GM18519 (cell line): ENCODE results near the gene TBC1D8.

Experiments used
- ATAC-seq: cut with Tn5 transposase; IDR thresholded peaks from one replicate; pipeline ENCODE4 v1.9.1; 2021; ENCODE audit warnings: mild to moderate bottlenecking, moderate library complexity; ENCODE audit not compliant: unreplicated experiment, low FRiP score

The TBC1D8 gene

DNA sequence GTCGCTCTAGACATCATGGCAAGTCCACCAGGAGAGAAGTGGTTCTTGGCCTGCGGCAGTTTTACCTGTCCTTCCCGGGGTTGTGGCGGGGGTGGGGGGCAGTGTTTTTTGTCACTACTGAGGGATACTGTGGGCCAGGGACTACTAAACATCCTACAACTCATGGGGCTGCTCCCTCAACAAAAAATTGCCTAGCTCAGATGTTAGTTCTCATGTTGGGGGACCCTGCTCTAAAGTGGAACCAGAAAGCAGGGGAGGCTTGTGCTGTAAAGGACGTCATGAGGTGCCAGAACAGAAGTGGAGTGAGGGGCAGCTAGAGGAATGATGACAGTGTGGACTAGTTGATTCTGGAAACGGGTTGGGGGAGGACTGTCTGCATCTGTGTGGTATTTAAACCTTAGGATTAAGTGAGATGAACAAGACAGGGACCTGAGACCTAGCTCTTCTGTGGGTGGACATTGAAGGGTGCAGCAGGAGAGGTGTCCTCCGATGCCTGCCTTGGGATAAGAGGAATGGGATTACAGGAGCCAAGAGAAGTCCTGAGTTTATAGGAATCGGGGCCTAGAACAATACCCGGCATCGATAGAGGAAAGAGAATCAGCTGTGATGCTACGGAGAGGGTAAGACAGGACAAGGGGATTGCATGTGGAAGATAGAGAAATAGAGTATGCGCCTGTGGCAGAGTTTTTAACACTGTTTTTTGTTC is 146.4 kb downstream of the TBC1D8 start:
- no peak for ATAC-seq

DNA sequence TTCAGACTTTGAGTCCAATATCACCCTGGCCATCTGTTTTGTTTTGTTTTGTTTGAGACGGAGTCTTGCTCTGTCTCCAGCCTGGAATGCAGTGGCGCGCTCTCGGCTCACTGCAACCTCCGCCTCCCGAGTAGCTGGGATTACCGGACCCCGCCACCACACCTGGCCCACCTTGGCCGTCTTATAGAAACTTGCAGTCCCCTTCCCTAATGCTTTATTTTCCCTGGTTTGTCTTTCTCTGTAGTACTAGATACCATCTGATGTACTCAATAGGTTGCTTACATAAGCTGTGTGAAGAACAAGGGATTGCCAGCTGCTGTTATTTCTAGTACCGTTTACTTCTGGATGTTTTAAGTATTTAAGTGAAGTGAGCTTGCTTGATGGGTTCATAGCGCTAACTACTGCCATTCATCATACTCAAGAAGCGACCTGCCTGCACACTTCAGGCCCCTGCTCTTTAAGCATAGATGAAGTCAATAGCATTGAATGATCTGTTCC is 147.9 kb downstream of the TBC1D8 start:
- ATAC-seq, result no peak

DNA sequence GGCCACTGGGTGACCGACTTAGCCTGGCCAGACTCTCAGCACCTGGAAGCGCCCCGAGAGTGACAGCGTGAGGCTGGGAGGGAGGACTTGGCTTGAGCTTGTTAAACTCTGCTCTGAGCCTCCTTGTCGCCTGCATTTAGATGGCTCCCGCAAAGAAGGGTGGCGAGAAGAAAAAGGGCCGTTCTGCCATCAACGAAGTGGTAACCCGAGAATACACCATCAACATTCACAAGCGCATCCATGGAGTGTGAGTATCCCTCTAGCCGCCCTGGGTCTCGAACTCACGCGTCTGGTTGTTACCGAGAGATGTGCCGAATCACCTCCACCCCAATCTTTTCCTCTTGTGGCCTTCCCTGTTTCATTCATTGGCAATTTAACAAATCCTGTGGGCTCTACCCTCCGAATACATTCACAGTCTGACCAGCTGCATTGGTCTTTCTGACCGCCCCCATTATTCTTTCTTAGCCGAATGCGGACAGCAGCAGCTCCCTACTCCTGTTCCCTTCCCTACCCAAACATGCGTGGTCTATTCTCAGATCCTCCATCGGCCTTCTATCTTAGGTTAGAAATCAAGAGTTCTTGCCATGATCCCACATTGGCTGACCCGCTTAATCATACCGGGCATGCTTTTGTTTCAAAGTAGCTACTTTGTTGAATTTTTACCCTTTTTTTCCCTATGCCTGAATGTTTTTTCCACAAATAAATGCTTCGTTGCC is 148.5 kb downstream of the TBC1D8 start:
- no peak for ATAC-seq

DNA sequence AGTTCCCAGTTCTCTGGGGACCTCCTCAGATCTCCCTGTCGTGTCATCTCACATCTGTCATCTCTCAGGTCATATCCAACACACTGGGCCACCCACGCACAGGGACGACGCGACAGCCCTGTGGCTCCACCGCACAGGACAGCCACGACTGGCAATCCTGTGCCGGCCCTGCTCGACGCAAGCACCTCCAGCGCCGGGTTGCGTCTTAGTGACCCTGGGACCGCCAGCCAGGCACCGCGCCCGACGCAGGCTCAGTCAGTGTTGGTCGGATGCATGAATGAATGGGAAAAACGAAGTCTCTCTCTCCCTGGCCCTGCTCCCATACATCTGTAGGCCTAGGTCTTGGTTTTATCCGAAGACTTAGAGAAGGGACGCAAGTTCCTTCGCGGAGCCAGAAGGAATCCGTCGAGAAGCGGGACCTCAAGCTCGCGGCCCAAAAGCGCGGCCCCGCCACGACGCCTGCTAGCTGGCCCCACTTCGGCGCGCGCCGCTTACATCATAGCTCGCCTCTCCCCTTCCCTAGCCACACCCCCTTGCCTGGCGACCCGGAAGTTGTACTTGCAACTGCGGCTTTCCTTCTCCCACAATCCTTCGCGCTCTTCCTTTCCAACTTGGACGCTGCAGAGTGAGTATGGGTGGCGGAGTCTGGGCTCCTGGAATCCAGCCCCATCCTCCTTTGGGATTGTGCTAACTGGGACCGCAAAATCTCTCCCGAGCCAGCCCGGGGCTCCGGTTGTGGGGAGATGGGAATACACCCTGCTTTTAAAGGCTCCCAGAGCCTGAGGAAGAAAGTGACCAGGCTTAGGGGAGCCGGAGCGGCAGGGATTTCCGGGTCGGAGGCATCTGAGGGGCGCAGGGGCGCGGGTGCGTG is 149.3 kb downstream of the TBC1D8 start, which contains the start of gene RPL31:
TSS of gene RPL31 (plus strand) at position 599 of the 871 bp plus-strand sequence. CDS start 413 bp downstream, outside the sequence.
- ATAC-seq, result peak; percentile 84

DNA sequence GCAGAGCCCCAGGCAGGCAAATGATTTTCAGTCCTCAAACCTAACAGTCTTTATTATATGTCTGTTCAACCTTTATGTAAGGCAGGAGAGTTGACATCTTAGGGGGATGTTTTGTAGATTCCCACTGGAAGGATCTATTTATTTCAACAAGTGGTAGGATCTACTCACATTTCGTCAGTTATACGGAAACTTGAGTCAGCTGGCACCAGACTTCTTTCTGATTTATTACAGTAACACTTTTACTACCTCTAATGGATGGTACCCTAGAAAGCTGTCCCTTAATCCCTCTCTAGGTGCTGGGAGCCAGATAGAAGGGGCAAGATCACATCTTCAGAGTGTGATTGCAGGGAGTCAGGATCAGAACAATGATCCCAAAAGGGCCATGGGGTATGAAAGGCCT is 151.2 kb downstream of the TBC1D8 start:
- no peak for ATAC-seq

DNA sequence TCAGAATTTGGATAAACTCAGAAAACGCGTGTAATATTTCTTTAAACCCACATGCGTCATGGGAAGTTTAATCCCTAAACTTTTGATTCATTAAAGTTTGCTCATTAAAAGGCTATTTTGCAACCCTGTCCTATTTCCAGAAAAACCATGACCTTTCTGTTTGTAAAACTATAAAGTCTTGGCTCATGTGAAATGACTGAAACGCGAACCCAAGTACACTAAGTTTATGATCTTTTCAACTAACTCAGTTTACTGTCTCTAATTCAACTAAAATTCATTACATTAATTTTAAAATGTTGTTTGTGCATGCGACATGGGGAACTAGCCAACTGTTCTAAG is 153.0 kb downstream of the TBC1D8 start:
- ATAC-seq, result no peak

DNA sequence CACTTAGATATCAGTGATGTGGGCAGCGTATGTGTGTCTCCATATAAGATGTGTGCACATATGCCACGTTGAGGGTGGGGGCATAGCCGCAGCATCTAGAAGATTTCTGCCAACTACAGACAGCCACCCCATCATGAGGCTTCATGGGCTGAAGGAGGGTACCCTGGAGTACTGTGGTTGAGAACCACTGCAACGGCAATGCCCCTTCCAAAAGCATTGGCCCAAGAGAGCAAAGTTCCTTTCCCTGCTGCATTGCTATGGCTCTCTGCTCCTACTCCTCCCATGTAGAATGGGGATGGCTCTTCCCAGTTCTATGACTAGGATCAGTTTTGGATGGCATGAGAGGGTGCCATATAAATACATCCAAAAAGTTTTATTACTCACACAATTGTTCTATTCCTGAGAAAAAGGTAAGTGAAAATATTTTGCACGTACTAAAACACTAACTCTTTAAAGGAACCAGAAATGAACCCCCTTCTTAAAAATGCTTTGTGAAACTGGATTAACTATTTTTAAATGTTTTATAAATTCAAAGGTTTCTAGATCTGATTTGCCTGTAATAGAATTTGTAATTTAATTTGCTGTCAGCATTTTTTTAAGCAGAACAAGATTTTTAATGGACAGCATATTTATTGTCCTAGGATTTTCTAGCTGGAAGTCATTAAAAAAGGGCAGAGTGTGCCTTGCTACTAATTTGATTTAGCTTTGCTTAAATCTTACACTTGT is 153.5 kb downstream of the TBC1D8 start:
- ATAC-seq, result no peak

DNA sequence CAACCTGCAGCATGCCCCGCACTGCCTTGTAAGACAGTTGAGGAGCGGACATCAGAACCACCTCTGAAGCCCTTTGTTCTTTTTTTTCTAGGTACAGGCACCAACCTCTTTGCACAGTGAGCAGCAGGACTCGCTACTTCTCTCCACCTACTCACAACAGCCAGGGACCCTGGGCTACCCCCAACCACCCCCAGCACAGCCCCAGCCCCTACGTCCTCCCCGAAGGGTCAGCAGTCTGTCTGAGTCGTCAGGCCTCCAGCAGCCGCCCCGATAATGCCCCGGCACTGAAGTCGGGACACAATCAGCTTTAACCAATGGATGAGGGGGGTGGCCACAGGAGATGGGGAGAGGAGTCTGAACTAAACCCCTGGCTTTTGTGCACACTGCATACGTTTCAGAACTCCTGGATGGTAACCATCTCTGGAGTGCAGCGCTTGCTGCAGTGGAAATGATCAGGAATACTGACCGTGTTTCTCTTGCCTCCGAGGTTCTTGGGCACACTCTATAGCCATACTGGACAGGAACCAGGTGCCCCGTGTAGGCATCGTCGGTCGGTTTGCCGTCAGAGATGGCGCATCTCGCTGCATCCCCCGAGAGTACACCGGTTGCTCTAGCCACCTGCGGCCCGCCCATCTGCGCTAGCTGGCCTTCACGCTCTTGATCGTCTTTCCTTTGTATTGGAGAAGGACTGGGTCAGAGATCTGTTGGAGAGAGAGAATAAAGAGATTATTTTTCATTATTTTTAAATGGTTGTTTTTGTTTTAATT is 155.7 kb downstream of the TBC1D8 start:
- no peak for ATAC-seq

DNA sequence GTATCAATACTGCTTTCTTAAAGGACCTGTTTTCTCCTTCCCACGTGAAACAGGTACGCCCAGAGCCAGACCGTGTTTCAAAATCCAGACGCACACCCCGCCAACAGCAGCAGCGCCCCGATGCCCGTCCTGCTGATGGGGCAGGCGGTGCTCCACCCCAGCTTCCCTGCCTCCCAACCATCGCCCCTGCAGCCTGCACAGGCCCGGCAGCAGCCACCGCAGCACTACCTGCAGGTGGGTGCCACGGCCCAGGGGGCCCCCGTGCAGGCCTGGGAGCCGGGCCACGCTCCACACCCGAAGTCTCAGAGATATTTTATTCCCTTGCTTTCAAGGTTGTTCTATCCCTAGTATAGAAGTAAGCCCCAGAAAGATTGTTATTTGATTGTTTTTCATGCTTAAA is 157.9 kb downstream of the TBC1D8 start:
- ATAC-seq, result no peak

DNA sequence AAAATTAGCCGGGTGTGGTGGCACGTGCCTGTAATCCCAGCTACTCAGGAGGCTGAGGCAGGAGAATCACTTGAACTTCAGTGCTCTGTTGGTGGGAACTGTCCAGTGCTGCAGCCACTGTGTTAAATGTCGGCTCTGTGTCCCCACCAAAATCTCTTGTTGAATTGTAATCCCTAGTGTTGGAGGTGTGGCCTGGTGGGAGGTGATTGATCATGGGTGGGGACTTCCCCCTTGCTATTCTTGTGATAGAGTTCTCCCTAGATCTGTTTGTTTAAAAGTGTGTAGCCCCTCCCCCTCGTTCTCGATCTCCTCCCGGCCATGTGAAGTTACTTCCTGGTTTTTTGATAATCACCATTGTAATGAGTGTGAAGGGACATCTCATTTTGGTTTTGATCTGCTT is 158.9 kb downstream of the TBC1D8 start:
- ATAC-seq, result no peak

DNA sequence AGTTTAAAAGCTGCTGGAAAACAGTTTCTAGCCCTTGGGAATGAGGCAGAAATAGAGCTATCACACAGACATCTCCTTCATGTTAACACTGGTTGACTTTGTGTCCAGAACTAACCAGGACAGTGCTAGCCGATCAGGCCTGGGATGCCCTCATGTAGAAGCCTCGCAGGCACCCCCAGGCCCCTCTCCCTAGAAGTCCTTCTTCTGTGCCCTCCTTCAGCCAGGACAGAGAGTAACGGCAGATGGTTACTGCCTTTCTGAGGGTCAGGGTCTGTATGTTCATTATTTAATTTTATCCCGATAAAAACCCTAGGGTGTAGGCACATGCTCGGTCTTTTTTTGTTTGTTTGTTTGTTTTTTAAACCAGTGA is 159.8 kb downstream of the TBC1D8 start:
- no peak for ATAC-seq

DNA sequence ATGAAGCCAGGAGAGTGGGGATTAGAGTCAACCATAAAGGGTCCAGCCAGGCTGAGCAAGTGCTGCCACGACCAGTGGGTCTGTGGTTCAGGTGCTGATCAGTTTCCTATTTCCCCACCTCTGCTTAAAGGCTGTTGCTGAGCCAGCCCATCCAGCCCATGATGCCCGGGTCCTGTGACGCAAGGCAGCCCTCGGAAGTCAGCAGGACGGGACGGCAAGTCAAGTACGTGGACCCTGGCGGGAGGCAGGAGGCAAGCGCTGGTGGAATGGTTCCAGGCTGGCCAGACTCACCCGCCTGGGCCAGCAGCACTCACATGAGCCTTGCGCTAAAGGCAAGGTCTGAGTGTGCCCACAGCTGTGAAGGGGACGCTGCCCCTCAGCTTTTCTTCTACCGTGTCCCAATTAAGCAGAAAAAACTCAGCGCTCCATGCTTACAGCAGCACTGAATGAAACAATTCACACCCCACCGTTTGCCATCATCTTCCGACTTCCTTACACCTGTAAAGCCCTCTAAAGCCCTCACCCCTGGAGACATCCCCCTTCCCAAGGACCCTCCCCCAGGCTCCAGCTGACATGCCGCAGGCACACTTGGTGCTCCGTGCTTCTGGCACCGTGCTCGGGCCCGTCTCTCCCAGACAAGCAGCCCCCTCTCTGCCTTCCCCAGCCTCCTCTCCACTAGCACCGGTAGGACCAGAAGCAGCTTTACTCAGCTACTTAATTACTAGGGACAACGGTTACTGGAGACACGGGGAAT is 160.4 kb downstream of the TBC1D8 start:
- no peak for ATAC-seq

DNA sequence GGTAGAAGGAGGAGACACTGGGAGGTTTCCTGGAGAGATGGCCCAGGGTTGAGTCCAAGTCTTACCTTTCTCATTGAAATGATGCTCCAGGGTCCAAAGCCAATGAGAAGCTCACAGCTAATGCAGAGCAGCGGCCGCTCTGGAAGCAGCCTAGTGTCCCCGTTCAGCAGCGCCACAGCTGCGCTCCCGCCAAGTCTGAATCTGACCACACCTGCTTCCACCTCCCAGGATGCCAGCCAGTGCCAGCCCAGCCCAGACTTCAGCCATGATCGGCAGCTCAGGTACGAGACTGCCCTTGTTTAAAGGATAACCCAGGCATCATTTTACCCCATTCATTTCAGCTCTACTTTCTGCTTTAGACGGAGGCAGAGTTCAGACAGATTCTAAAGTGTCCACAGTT is 161.0 kb downstream of the TBC1D8 start:
- no peak for ATAC-seq

DNA sequence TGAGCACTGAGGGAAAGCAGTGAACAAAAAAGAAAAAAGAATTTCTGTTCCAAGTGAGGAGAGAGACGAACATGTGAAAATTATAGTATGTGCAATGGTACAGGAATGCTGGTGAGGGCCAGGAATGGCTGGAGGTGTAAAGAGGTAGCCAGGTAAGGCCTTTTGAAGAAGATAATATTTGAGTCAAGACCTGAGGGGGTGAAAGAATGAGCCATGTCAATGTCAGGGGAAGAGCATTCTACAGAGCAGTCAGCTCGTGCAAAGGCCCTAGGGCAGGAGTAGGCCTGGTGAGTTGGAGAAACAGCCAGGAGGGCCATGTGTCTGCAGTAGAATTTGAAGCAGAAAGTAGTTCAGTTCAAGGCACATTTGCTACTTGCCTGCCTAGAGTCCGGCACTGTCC is 161.5 kb downstream of the TBC1D8 start:
- no peak for ATAC-seq

DNA sequence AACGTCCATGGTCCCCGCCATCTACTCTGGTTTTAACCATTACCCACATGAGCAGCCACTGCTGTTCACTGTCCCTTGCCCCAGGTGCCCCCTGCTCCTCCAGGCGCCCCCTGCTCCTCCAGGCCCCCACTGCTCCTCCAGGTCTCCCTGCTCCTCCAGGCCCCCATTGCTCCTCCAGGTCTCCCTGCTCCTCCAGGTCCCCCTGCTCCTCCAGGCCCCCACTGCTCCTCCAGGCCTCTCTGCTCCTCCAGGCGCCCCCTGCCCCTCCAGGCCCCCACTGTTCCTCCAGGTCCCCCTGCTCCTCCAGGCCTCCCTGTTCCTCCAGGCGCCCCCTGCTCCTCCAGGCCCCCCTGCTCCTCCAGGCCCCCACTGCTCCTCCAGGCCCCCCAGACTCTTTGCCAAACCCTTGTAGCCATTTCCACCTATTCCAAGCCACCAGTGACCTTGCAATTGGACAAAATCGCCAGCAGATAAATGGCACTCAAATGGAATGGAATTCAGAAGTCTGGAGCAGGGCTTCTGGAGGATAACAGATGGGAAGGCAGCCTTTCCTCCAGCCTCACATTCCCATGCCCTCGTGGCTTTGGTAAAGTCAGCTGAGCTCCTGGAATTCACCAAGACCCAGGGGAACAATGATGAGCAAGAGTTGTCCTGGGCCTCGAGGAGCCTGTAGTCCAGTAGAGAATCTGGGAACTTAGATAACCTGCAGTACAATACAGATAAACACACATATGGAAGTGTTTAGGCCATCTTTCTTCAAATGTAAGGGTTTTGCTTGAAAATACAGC is 162.4 kb downstream of the TBC1D8 start:
- no peak for ATAC-seq

DNA sequence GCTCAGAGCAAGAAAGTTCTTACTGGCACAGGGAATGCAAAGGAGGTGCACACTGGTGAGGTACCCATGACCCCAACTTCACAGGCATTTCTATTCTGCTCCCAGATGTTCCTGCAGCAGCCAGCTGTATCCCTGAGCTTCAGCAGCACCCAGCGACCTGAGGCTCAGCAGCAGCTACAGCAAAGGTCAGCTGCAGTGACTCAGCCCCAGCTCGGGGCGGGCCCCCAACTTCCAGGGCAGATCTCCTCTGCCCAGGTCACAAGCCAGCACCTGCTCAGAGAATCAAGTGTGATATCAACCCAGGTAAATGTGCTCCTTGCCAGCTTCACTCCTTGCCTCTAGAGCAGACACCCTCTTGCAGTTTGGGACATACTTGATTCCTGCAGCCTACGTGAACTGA is 163.2 kb downstream of the TBC1D8 start:
- no peak for ATAC-seq

DNA sequence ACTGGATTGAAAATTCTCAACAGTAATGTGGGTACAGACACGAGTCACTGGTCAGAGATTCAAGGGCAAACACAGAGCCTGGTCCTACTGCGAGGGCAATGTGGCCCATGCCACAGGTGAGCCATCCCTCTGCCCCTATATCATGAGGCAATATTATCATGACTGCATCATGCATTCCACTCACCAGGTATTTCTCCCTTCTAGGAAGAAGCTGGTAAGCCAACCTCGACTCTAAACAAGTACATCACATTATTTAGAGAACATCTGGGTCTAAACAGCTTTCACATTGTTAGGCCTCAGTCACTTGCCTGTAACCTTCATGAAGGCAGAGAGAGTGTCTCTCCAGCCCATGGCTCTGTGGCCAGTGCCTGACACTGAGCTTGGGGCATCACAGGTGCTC is 163.6 kb downstream of the TBC1D8 start:
- no peak for ATAC-seq

DNA sequence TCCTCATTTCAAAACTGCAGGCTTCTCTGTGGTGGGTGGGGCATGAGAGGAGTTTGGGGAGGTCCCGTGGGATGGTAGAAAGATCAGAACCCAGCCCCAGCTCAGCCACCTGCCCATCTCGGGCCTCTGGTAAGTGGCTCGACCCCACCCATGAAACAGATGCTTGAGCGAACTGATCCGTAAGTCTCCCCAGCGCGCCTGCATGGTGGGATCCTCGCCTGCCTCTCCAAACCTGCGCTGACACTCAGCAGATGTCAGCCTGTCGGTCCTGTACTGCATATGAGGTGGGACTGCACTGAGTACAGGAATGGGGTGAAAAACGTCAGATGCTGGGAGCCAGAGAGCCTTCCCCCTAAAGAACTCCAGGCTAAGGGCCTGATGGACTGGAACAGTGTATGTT is 165.0 kb downstream of the TBC1D8 start:
- ATAC-seq, result no peak
